ENCODE data around the gene PAQR8. TPM values are rescaled to one million over a fixed set of nuclear protein-coding genes. Genes with fewer than 3 reads are reported as not detected.
A peak's percentile ranks its signal among the peaks of the same experiment; 100 is the strongest.

PAQR8 gene
- total and polyA plus RNA-seq, 2 of the 13 experiments (the other 11 are each of a cell fraction or from before 2014, with no cell fraction given) = 37.7 to 50.7 TPM

DNA sequence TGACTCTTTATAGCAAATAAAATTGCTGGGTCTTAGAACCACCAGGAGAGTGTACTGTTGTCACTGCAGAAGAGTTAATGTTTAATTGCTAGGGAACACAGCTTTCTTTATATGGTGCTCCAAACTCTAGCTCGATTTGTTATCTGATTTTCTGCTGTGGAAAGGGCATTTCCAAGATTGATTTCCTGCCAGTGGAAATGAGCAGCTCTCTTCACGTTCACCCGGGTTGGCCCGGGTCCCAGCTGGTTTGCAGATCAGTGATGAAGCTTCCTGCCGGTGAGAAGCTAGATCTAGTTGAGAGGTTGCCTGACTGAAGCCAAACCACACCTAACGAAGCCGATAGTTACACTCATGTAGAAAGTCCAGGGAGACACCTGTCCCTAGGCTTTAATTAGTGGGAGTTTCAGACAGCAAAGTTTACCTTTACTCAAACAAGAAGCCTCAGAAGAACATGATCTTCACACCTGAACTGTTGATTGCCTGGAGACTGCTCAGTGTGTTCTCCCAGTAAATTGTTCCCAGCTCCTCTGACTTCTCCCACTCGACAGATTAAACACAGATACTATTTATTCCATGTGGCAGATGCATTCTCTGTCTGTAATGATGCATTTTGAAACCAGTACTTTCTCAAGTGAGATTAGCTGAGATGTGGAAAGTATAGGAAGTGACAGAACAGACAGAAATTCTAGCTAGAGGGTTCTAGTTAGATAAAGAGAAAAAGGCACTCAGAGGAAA is 27.8 kb downstream of the PAQR8 start (continued):
- TF ChIP-seq ZNF776 (CRISPR knock-in tag; IDR thresholded peaks at IDR 0.05) (no peak), ZBTB7B (CRISPR knock-in tag; IDR thresholded peaks at IDR 0.05) (no peak), ASH2L (IDR thresholded peaks at IDR 0.05; ENCODE audit: insufficient read length, low read depth, low read length) (peak; percentile 59), ZNF225 (CRISPR knock-in tag; IDR thresholded peaks at IDR 0.05) (no peak), MIXL1 (CRISPR knock-in tag; IDR thresholded peaks at IDR 0.05) (peak; percentile 74; the same call in 1 of the 2 replicates), ZNF180 (CRISPR knock-in tag; IDR thresholded peaks at IDR 0.05; ENCODE audit: borderline replicate concordance, low read depth) (0 out of 2 replicates have a peak, but pooled peaks have one; percentile 19), ETV6 (CRISPR knock-in tag; conservative IDR thresholded peaks at IDR 0.05) (peak; percentile 44; the same call in 1 of the 2 replicates), POGZ (CRISPR knock-in tag; IDR thresholded peaks at IDR 0.05) (peak; percentile 84), REPIN1 (CRISPR knock-in tag; IDR thresholded peaks at IDR 0.05; ENCODE audit: borderline replicate concordance, low read depth) (peak; percentile 81; the same call in 1 of the 2 replicates), ZNF605 (CRISPR knock-in tag; IDR thresholded peaks at IDR 0.05) (peak; percentile 86), SIN3A (IDR thresholded peaks at IDR 0.05; ENCODE audit: borderline replicate concordance, low read depth, low read length) (no peak), MED1 (CRISPR knock-in tag; IDR thresholded peaks at IDR 0.05) (peak; percentile 74), ZNF644 (CRISPR knock-in tag; IDR thresholded peaks at IDR 0.05; ENCODE audit: low read depth) (0 out of 2 replicates have a peak, but pooled peaks have one; percentile 34), ATF4 (CRISPR knock-in tag; IDR thresholded peaks at IDR 0.05) (no peak; a peak in 1 of 4 replicates), KAT8 (CRISPR knock-in tag; IDR thresholded peaks at IDR 0.05) (peak; percentile 48; the same call in 1 of the 2 replicates), NRL (CRISPR knock-in tag; IDR thresholded peaks at IDR 0.05; ENCODE audit: borderline replicate concordance) (no peak), ZMAT3 (CRISPR knock-in tag; conservative IDR thresholded peaks at IDR 0.05) (no peak), SMC3 (IDR thresholded peaks at IDR 0.05; ENCODE audit: low read length) (peak; percentile 34; the same call in 1 of the 2 replicates), GATA4 (IDR thresholded peaks at IDR 0.05; ENCODE audit: borderline replicate concordance, low read depth) (peak; percentile 85; the same call in 1 of the 2 replicates), MIER3 (CRISPR knock-in tag; IDR thresholded peaks at IDR 0.05; ENCODE audit: borderline replicate concordance) (no peak), WIZ (CRISPR knock-in tag; IDR thresholded peaks at IDR 0.05) (no peak), ZEB1 (IDR thresholded peaks at IDR 0.05; ENCODE audit: insufficient replicate concordance, low read depth) (peak; percentile 72), FOXA3 (CRISPR knock-in tag; IDR thresholded peaks at IDR 0.05) (peak; percentile 43; the same call in 1 of the 2 replicates), POLR2AphosphoS2 (IDR thresholded peaks at IDR 0.05; ENCODE audit: low read depth, low read length) (no peak), PPARG (CRISPR knock-in tag; conservative IDR thresholded peaks at IDR 0.05) (peak; percentile 78; the same call in 1 of the 2 replicates), HIC2 (CRISPR knock-in tag; IDR thresholded peaks at IDR 0.05; ENCODE audit: low read depth) (peak; percentile 54; the same call in 1 of the 2 replicates), ZNF205 (CRISPR knock-in tag; IDR thresholded peaks at IDR 0.05) (0 out of 2 replicates have a peak, but pooled peaks have one; percentile 20), FOSL2 (CRISPR knock-in tag; IDR thresholded peaks at IDR 0.05) (peak; percentile 62), ZNF331 (CRISPR knock-in tag; IDR thresholded peaks at IDR 0.05) (peak; percentile 72; the same call in 1 of the 2 replicates)
